ENCODE measurements around the gene ASTN2.

The ASTN2 gene

GRCh38 chr9:117029341-117029740 is 385.5 kb downstream of the ASTN2 start:
- DNase-seq (ENCODE audit: low read depth in 2 of 3, low spot score in 2 of 3): no peak

- no peak for DNase-seq (ENCODE audit: low read depth in 2 of 3, low spot score in 2 of 3)
Observed at GRCh38 chr9:117028103-117028858, 386.6 kb downstream of the ASTN2 start.

- DNase-seq (ENCODE audit: low read depth in 2 of 3, low spot score in 2 of 3): no peak
Observed at GRCh38 chr9:117021906-117022305, 393.0 kb downstream of the ASTN2 start.

GRCh38 chr9:117018966-117019617 is 395.8 kb downstream of the ASTN2 start:
- no peak for DNase-seq (ENCODE audit: low read depth in 2 of 3, low spot score in 2 of 3)

GRCh38 chr9:117017414-117017985 is 397.4 kb downstream of the ASTN2 start:
- no peak for DNase-seq (ENCODE audit: low read depth in 2 of 3, low spot score in 2 of 3)

GRCh38 chr9:117014061-117014460 is 400.8 kb downstream of the ASTN2 start:
- DNase-seq (ENCODE audit: low read depth in 2 of 3, low spot score in 2 of 3): no peak

- no peak for DNase-seq (ENCODE audit: low read depth in 2 of 3, low spot score in 2 of 3)
Observed at GRCh38 chr9:117013440-117013995, 401.3 kb downstream of the ASTN2 start.

GRCh38 chr9:117010061-117010460 is 404.8 kb downstream of the ASTN2 start:
- DNase-seq (ENCODE audit: low read depth in 2 of 3, low spot score in 2 of 3): no peak

- DNase-seq (ENCODE audit: low read depth in 2 of 3, low spot score in 2 of 3): no peak
Observed at GRCh38 chr9:117008876-117009275, 406.0 kb downstream of the ASTN2 start.

GRCh38 chr9:117008461-117008860 is 406.4 kb downstream of the ASTN2 start:
- no peak for DNase-seq (ENCODE audit: low read depth in 2 of 3, low spot score in 2 of 3)

GRCh38 chr9:117002686-117003085 is 412.2 kb downstream of the ASTN2 start:
- no peak for DNase-seq (ENCODE audit: low read depth in 2 of 3, low spot score in 2 of 3)

- DNase-seq (ENCODE audit: low read depth in 2 of 3, low spot score in 2 of 3): no peak
Observed at GRCh38 chr9:117000834-117001233, 414.0 kb downstream of the ASTN2 start.

- DNase-seq (ENCODE audit: low read depth in 2 of 3, low spot score in 2 of 3): no peak
Observed at GRCh38 chr9:117000196-117000723, 414.6 kb downstream of the ASTN2 start.

GRCh38 chr9:116998305-116998704 is 416.6 kb downstream of the ASTN2 start:
- DNase-seq (ENCODE audit: low read depth in 2 of 3, low spot score in 2 of 3): no peak

- DNase-seq (ENCODE audit: low read depth in 2 of 3, low spot score in 2 of 3): no peak
Observed at GRCh38 chr9:116992865-116993264, 422.0 kb downstream of the ASTN2 start.

- DNase-seq (ENCODE audit: low read depth in 2 of 3, low spot score in 2 of 3): no peak
Observed at GRCh38 chr9:116991051-116991450, 423.8 kb downstream of the ASTN2 start.

GRCh38 chr9:116990592-116990991 is 424.3 kb downstream of the ASTN2 start:
- no peak for DNase-seq (ENCODE audit: low read depth in 2 of 3, low spot score in 2 of 3)

- DNase-seq (ENCODE audit: low read depth in 2 of 3, low spot score in 2 of 3): no peak
Observed at GRCh38 chr9:116987721-116988485, 427.0 kb downstream of the ASTN2 start.

- DNase-seq (ENCODE audit: low read depth in 2 of 3, low spot score in 2 of 3): no peak
Observed at GRCh38 chr9:116986015-116986414, 428.8 kb downstream of the ASTN2 start.

GRCh38 chr9:116985596-116985995 is 429.3 kb downstream of the ASTN2 start:
- no peak for DNase-seq (ENCODE audit: low read depth in 2 of 3, low spot score in 2 of 3)

GRCh38 chr9:116984111-116984510 is 430.7 kb downstream of the ASTN2 start:
- no peak for DNase-seq (ENCODE audit: low read depth in 2 of 3, low spot score in 2 of 3)
